B cell (primary cell): Measurements from ENCODE around the gene PARD3. TPM values are rescaled to one million over a fixed set of nuclear protein-coding genes. Genes with fewer than 3 reads are reported as not detected.

ENCODE experiments used
- ATAC-seq: fragments of 200-7000 bp; cut with Tn5 transposase; one replicate; pipeline ENCODE4 v1.10.0; 2021; ENCODE audit warnings: low read depth, mild to moderate bottlenecking, moderate number of reproducible peaks, moderate library complexity
- CTCF ChIA-PET: fragments of 350-600 bp; sonication (Branson Sonifier 250); formaldehyde crosslinking; loops from one replicate; lab custom pipeline; 2021; ENCODE audit warnings: antibody characterized with exemption, inconsistent platforms; lab: Charles Lee
- POLR2A ChIA-PET: fragments of 350-600 bp; sonication (Branson Sonifier 250); formaldehyde crosslinking; loops from one replicate; lab custom pipeline; 2021; ENCODE audit warnings: antibody characterized with exemption; lab: Charles Lee
- DNase-seq: peaks from one replicate; pipeline ENCODE4 v3.0.0; 2013
- H2AFZ ChIP-seq: 2 replicates; pipeline ENCODE4 v1.6.1; 2012; ENCODE audit warnings: mild to moderate bottlenecking, low read depth, low read length; ENCODE audit not compliant: insufficient read depth, poor library complexity, severe bottlenecking
- H3K27ac ChIP-seq, 2 donors: 1 replicate in 1 of 2; 2 replicates in 1 of 2; pipeline ENCODE4 v1.5.1; 2012 to 2013; ENCODE audit warnings: low read length in 2 of 2, mild to moderate bottlenecking in 2 of 2, moderate library complexity in 1 of 2
- H3K27me3 ChIP-seq, 4 experiments: fragments of 200-600 bp in 1 of 4; sonication (generic) in 1 of 4; replicated peaks in 1 of 4; 1 replicate in 2 of 4; 2 replicates in 2 of 4; pipeline versions ENCODE4 v1.6.1 to v1.7.0; 2013 to 2016; ENCODE audit warnings: low read length in 3 of 4, mild to moderate bottlenecking in 2 of 4, mixed read lengths in 1 of 4, moderate library complexity in 1 of 4; ENCODE audit not compliant: insufficient read depth in 4 of 4, control insufficient read depth in 3 of 4; ENCODE audit errors: control extremely low read depth in 1 of 4
- H3K36me3 ChIP-seq, 2 experiments: replicated peaks in 1 of 2; 1 replicate in 1 of 2; 2 replicates in 1 of 2; pipeline versions ENCODE4 v1.6.1 to v1.7.1; 2013; ENCODE audit warnings: low read length in 1 of 2; ENCODE audit not compliant: insufficient read depth in 2 of 2, control insufficient read depth in 1 of 2; ENCODE audit errors: control extremely low read depth in 1 of 2, extremely low read depth in 1 of 2
- H3K4me1 ChIP-seq, 2 donors: fragments of 200-600 bp in 1 of 2; sonication (generic) in 1 of 2; 1 replicate in 1 of 2; 2 replicates in 1 of 2; pipeline versions ENCODE4 v1.5.1 to v1.6.1; 2013 to 2017; ENCODE audit warnings: low read length in 2 of 2; ENCODE audit not compliant: control insufficient read depth in 2 of 2, insufficient read depth in 2 of 2
- H3K4me2 ChIP-seq: replicated peaks from 2 replicates; pipeline ENCODE3; 2012; ENCODE audit warnings: mild to moderate bottlenecking, low read depth, low read length; ENCODE audit not compliant: poor library complexity, severe bottlenecking
- H3K4me3 ChIP-seq, 5 experiments: fragments of 200-600 bp in 1 of 5; sonication (generic) in 1 of 5; 1 replicate in 3 of 5; 2 replicates in 2 of 5; pipeline versions ENCODE4 v1.5.1 to v1.7.0; 2011 to 2016; ENCODE audit warnings: low read length in 4 of 5, mild to moderate bottlenecking in 4 of 5, low read depth in 2 of 5, control low read depth in 1 of 5, moderate library complexity in 1 of 5; ENCODE audit not compliant: insufficient read depth in 1 of 5; ENCODE audit errors: control extremely low read depth in 1 of 5, extremely low read depth in 1 of 5
- H3K79me2 ChIP-seq: fragments of 200-600 bp; sonication (generic); one replicate; pipeline ENCODE4 v1.6.0; 2016; ENCODE audit warnings: low read length; ENCODE audit not compliant: control insufficient read depth, insufficient read depth
- H3K9ac ChIP-seq: fragments of 200-600 bp; sonication (generic); 2 replicates; pipeline ENCODE4 v1.6.1; 2017; ENCODE audit warnings: mild to moderate bottlenecking, low read length, moderate library complexity
- H3K9me3 ChIP-seq, 3 donors: one replicate each; pipeline versions ENCODE4 v1.6.1 to v1.7.1; 2013; ENCODE audit warnings: low read length in 2 of 3; ENCODE audit not compliant: control insufficient read depth in 2 of 3, insufficient read depth in 1 of 3; ENCODE audit errors: control extremely low read depth in 1 of 3
- H4K20me1 ChIP-seq: 2 replicates; pipeline ENCODE4 v1.6.0; 2012; ENCODE audit warnings: mild to moderate bottlenecking, low read length; ENCODE audit not compliant: insufficient read depth, control insufficient read depth, poor library complexity, severe bottlenecking
- H3K27ac Mint-ChIP-seq: one replicate; pipeline ENCODE4 v1.8.0; 2021; ENCODE audit warnings: mixed read lengths
- H3K27me3 Mint-ChIP-seq: one replicate; pipeline ENCODE4 v1.8.0; 2021; ENCODE audit warnings: mixed read lengths
- H3K4me1 Mint-ChIP-seq: one replicate; pipeline ENCODE4 v1.8.0; 2021; ENCODE audit warnings: mixed read lengths
- H3K4me3 Mint-ChIP-seq: one replicate; pipeline ENCODE4 v1.8.0; 2021; ENCODE audit warnings: mixed read lengths
- H3K9me3 Mint-ChIP-seq: one replicate; pipeline ENCODE4 v1.8.0; 2022; ENCODE audit warnings: mixed read lengths; ENCODE audit not compliant: insufficient read depth
- EZH2 ChIP-seq: IDR thresholded peaks from 2 replicates; pipeline ENCODE4 v1.6.1; 2012; ENCODE audit warnings: borderline replicate concordance, low read depth, mild to moderate bottlenecking, moderate library complexity, low read length; ENCODE audit not compliant: insufficient read depth, poor library complexity, severe bottlenecking
- WGBS: methylation state at CpG from one replicate; pipeline ENCODE4 v1.1.5; 2013; ENCODE audit warnings: missing lambda C conversion rate; ENCODE audit not compliant: insufficient coverage; 5-methylcytosine and 5-hydroxymethylcytosine counted together
- intact Hi-C: fragments of 100-400 bp; cut with micrococcal nuclease; formaldehyde crosslinking; loops from one replicate; pipeline ENCODE4 v1.10.0; 2022
- polyA plus RNA-seq: library from polyadenylated mRNA; depleted of rRNA; stranded (reverse); fragments of >200 nt; gene quantifications from 2 replicates; pipeline ENCODE4 v1.2.3, GENCODE V29; 2012
- total RNA-seq, 2 donors: library from RNA; stranded (reverse); fragments of 120-200 nt in 1 of 2; gene quantifications; 1 replicate in 1 of 2; 2 replicates in 1 of 2; pipeline versions ENCODE4 v1.2.3 to v1.2.4, GENCODE V29; 2013 to 2022
- TF ChIP-seq, protein P1 (sequence below): fragments of 200-600 bp; IDR thresholded peaks from one replicate; pipeline ENCODE4 v1.8.0; 2022; ENCODE audit warnings: antibody characterized with exemption, mild to moderate bottlenecking

The PARD3 gene
- total and polyA plus RNA-seq, 2 donors (not counting 1 experiment from before 2014, with no cell fraction given): not detected

DNA sequence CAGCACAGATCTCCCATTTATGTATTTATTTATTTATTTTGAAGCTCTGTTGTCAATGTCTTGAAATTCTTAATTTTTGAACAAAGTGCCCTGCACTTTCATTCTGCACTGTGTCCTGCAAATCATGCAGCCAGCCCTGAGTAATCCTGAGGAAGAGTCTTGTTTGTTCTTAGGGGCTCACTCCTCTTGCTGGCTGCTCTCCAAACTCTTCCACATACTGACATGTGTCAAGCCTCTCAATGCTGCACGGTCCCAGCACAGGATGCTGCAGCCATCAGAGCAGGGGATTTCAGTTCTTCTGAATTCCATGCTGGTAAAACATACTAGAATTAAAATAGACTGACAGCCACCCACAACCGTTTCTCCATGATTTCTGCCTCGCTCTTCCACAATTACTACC lies 207.2 kb downstream of the PARD3 start:
- WGBS: 66% methylated on average over 3 of the region's 3 CpGs
- no peak overlapping the region for H3K4me2 ChIP-seq
- TF ChIP-seq EZH2: no peak
- TF ChIP-seq, protein P1, sequence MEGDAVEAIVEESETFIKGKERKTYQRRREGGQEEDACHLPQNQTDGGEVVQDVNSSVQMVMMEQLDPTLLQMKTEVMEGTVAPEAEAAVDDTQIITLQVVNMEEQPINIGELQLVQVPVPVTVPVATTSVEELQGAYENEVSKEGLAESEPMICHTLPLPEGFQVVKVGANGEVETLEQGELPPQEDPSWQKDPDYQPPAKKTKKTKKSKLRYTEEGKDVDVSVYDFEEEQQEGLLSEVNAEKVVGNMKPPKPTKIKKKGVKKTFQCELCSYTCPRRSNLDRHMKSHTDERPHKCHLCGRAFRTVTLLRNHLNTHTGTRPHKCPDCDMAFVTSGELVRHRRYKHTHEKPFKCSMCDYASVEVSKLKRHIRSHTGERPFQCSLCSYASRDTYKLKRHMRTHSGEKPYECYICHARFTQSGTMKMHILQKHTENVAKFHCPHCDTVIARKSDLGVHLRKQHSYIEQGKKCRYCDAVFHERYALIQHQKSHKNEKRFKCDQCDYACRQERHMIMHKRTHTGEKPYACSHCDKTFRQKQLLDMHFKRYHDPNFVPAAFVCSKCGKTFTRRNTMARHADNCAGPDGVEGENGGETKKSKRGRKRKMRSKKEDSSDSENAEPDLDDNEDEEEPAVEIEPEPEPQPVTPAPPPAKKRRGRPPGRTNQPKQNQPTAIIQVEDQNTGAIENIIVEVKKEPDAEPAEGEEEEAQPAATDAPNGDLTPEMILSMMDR: no peak
- H3K9ac ChIP-seq: no peak overlapping the region
- ChIA-PET POLR2A (no interaction called here), CTCF (no interaction called here)
- Mint-ChIP-seq H3K9me3 (no peaks in the 10 kb centered on the region), H3K27ac (no peak overlapping the region), H3K4me3 (no peak overlapping the region), H3K27me3 (peaks cover 5% of the 10 kb centered on the region), H3K4me1 (no peaks in the 10 kb centered on the region)
- no peaks in the 10 kb centered on the region for H3K36me3 ChIP-seq
- ATAC-seq (no peak), DNase-seq (no peak)
- H2AFZ ChIP-seq: no peak overlapping the region
- H3K4me3 ChIP-seq: no peak overlapping the region
- no peaks in the 10 kb centered on the region for H3K27me3 ChIP-seq
- H3K79me2 ChIP-seq: no peaks in the 10 kb centered on the region
- H3K4me1 ChIP-seq: no peaks in the 10 kb centered on the region
- no peak overlapping the region for H3K27ac ChIP-seq
- intact Hi-C loops: no loop called here
- H4K20me1 ChIP-seq: no peaks in the 10 kb centered on the region
- no peaks in the 10 kb centered on the region for H3K9me3 ChIP-seq

DNA sequence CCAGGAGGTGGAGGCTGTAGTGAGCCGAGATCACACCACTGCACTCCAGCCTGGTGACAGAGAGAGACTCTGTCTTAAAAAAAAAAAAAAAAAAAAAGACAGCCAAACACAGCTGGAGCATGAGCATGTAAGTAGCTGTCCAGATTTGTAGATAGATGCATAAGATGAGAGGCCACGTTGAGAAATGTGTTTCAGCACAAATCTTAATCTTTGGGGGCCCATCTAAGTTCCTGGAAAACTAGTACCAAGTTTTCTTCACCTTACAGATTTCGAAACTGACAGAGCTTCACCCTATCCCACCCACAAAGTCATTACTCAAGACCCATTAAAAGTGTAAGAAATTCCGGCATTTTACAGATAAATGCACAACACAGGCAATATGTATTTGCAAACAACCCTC lies 208.2 kb downstream of the PARD3 start:
- WGBS: 100% methylated on average over 2 of the region's 4 CpGs
- no peak overlapping the region for H2AFZ ChIP-seq
- H3K27me3 Mint-ChIP-seq: peaks cover 5% of the 10 kb centered on the region
- no peak for DNase-seq
- H3K27ac Mint-ChIP-seq: no peak overlapping the region
- H3K9me3 Mint-ChIP-seq: no peaks in the 10 kb centered on the region
- no peaks in the 10 kb centered on the region for H3K4me1 ChIP-seq
- H3K4me3 ChIP-seq: no peak overlapping the region
- TF ChIP-seq EZH2: no peak
- TF ChIP-seq, protein P1: no peak
- no peaks in the 10 kb centered on the region for H3K36me3 ChIP-seq
- no peak overlapping the region for H3K27ac ChIP-seq
- H3K27me3 ChIP-seq: no peaks in the 10 kb centered on the region
- no peak overlapping the region for H3K4me2 ChIP-seq
- no peak overlapping the region for H3K9ac ChIP-seq
- ChIA-PET CTCF (interaction anchor here (0.6 to 0.7 kb wide), 2 partner anchors 29 to 1726 kb away, joined by 3 to 4 read pairs; no protein-coding TSS in a partner anchor), POLR2A (no interaction called here)
- no peaks in the 10 kb centered on the region for H3K79me2 ChIP-seq
- H3K9me3 ChIP-seq: no peaks in the 10 kb centered on the region
- intact Hi-C loops: no loop called here
- no peaks in the 10 kb centered on the region for H3K4me1 Mint-ChIP-seq
- no peak overlapping the region for H3K4me3 Mint-ChIP-seq
- ATAC-seq: no peak
- H4K20me1 ChIP-seq: no peaks in the 10 kb centered on the region
